DMS114 treated with DMSO at 0.1 percent for 48 hours (cell line): ENCODE data around the gene AMN.

Experiments used
- DNase-seq: peaks from one replicate; lab custom pipeline; 2025; ENCODE audit not compliant: unreplicated experiment; lab: John Stamatoyannopoulos, UW

Gene AMN

GRCh38 chr14:102927878-102928411 lies 5.5 kb downstream of the AMN start:
- DNase-seq = no peak

GRCh38 chr14:102928412-102929240 lies 6.2 kb downstream of the AMN start:
- peak; percentile 10 for DNase-seq

GRCh38 chr14:102929241-102930137 lies 7.0 kb downstream of the AMN start:
- no peak for DNase-seq

- DNase-seq = no peak
Measured at GRCh38 chr14:102930138-102930752, 7.8 kb downstream of the AMN start.

- DNase-seq = no peak
Measured at GRCh38 chr14:102930753-102931579, 8.5 kb downstream of the AMN start.

GRCh38 chr14:102931580-102932285 lies 9.3 kb downstream of the AMN start:
- DNase-seq = no peak

GRCh38 chr14:102932484-102933248 lies 10.2 kb downstream of the AMN start:
- DNase-seq = no peak

GRCh38 chr14:102933618-102934231 lies 11.3 kb downstream of the AMN start:
- DNase-seq = no peak

- DNase-seq = no peak
Measured at GRCh38 chr14:102935756-102936155, 13.3 kb downstream of the AMN start.

GRCh38 chr14:102937331-102938175 lies 15.1 kb downstream of the AMN start:
- DNase-seq = no peak

GRCh38 chr14:102938191-102938590 lies 15.7 kb downstream of the AMN start:
- no peak for DNase-seq

- no peak for DNase-seq
Measured at GRCh38 chr14:102939329-102939728, 16.9 kb downstream of the AMN start.

GRCh38 chr14:102939820-102940561 lies 17.5 kb downstream of the AMN start:
- DNase-seq = no peak

- DNase-seq = no peak
Measured at GRCh38 chr14:102940729-102941362, 18.4 kb downstream of the AMN start.

GRCh38 chr14:102941419-102942011 lies 19.1 kb downstream of the AMN start:
- DNase-seq = no peak

- DNase-seq = no peak
Measured at GRCh38 chr14:102942069-102942468, 19.6 kb downstream of the AMN start.
